K562 (cell line): ENCODE measurements around the gene MDC1. TPM values are rescaled to one million over a fixed set of nuclear protein-coding genes. Genes with fewer than 3 reads are reported as not detected.
A peak's percentile ranks its signal among the peaks of the same experiment; 100 is the strongest.

ENCODE experiments used
- ATF7 ChIP-seq: fragments of 450-650 bp; IDR thresholded peaks from 2 replicates; pipeline ENCODE4 v1.7.1; 2014; ENCODE audit warnings: mild to moderate bottlenecking, moderate library complexity
- NFIC ChIP-seq: fragments of 450-650 bp; IDR thresholded peaks from 2 replicates; pipeline ENCODE4 v1.6.1; 2017; ENCODE audit warnings: mild to moderate bottlenecking, inconsistent platforms
- SMAD3 ChIP-seq: fragments of 450-650 bp; formaldehyde crosslinking; conservative IDR thresholded peaks from 2 replicates; pipeline ENCODE4 v1.4.0; 2020; ENCODE audit warnings: mild to moderate bottlenecking
- polyA plus RNA-seq, 8 experiments: library from polyadenylated mRNA; depleted of rRNA in 4 of 8; stranded (reverse) in 5 of 8; unstranded in 3 of 8; fragments of >200 nt; fragmentation: Nextera tagmentation in 2 of 8; fragmentation: Illumina TruSeq in 1 of 8; extraction: Ambion mirVana in 2 of 8; extraction: Trizol in 1 of 8; gene quantifications; 2 replicates each; pipeline versions ENCODE4 v1.2.1 to v1.2.3, GENCODE V29; 2011 to 2014; ENCODE audit warnings: inconsistent platforms in 1 of 8, missing spikeins in 1 of 8
- total RNA-seq, 7 experiments: library from RNA; depleted of rRNA in 6 of 7; stranded (reverse); fragments of >200 nt in 6 of 7; fragmentation: Illumina TruSeq in 2 of 7; extraction: Trizol in 2 of 7; gene quantifications; 2 replicates each; pipeline versions ENCODE4 v1.2.1 to v1.2.3, GENCODE V29; 2011 to 2021; ENCODE audit warnings: low replicate concordance in 1 of 7
- TF ChIP-seq, protein P1 (sequence below), 3 experiments: IDR thresholded peaks in 2 of 3; conservative IDR thresholded peaks in 1 of 3; 2 replicates each; pipeline ENCODE4 v1.5.1; 2011 to 2012; ENCODE audit warnings: low read length in 3 of 3, mild to moderate bottlenecking in 3 of 3, control low read depth in 2 of 3, improper control_type of control experiment in 1 of 3, inconsistent platforms in 1 of 3, low read depth in 1 of 3, mixed read lengths in 1 of 3, moderate library complexity in 1 of 3; ENCODE audit not compliant: insufficient read depth in 2 of 3
- TF ChIP-seq, protein P2 (sequence below): fragments of 200-400 bp; formaldehyde crosslinking; IDR thresholded peaks from 2 replicates; pipeline ENCODE4 v1.6.1; 2017; ENCODE audit warnings: mild to moderate bottlenecking, low read depth, low read length, moderate library complexity

Gene MDC1
- total and polyA plus RNA-seq, 9 of the 15 experiments (the other 6 are each of a cell fraction or from before 2014, with no cell fraction given): 8.2 to 114 (median 20.0) TPM

DNA sequence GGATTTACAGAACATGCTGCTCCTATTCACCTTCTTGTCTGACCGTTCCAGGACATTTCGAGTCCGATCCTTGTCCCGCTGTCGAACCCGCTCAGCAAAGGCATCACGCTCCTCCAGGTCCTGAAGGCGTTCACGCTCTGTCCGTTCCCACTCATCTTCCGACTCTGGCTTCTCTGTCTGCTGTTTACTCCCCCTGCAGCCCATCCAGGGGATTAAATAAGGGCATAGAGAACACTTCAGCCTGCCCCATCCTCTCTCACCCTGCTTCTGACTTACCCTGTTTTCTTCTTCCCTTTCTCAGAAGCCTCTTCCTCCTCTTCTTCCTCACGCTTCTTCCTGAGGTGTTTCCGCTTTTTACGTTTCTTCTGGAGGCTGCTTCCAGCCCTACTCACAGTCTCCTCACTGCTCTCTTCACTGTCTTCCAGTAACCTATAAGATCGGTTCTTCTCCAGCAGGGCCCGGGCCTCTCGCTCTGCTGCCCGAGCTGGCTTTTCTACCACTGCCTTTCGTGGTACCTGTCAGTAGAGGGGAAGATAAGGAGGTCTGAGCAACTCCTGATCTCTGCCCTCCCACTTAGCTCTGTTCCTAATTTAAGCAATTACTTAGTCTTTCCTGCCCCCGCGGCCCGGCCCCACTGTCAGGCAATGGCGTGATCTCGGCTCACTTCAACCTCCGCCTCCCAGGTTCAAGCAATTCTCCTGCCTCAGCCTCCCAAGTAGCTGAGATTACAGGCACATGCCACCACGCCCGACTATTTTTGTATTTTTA is 46.1 kb downstream of the MDC1 start (continued):
- TF ChIP-seq, protein P1, sequence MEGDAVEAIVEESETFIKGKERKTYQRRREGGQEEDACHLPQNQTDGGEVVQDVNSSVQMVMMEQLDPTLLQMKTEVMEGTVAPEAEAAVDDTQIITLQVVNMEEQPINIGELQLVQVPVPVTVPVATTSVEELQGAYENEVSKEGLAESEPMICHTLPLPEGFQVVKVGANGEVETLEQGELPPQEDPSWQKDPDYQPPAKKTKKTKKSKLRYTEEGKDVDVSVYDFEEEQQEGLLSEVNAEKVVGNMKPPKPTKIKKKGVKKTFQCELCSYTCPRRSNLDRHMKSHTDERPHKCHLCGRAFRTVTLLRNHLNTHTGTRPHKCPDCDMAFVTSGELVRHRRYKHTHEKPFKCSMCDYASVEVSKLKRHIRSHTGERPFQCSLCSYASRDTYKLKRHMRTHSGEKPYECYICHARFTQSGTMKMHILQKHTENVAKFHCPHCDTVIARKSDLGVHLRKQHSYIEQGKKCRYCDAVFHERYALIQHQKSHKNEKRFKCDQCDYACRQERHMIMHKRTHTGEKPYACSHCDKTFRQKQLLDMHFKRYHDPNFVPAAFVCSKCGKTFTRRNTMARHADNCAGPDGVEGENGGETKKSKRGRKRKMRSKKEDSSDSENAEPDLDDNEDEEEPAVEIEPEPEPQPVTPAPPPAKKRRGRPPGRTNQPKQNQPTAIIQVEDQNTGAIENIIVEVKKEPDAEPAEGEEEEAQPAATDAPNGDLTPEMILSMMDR (IDR thresholded peaks at IDR 0.05 in 2 of 3, conservative IDR thresholded peaks at IDR 0.05 in 1 of 3; ENCODE audit: insufficient read depth in 2 of 3, low read depth in 1 of 3, low read length in 3 of 3): peak in 2 of 3 experiments; percentile 38 to 66; a peak in 4 of 6 replicates
- TF ChIP-seq SMAD3 (CRISPR knock-in tag): no peak
- TF ChIP-seq NFIC: 0 out of 2 replicates have a peak, but pooled peaks have one; percentile 7
- TF ChIP-seq ATF7: no peak
- TF ChIP-seq, protein P2, sequence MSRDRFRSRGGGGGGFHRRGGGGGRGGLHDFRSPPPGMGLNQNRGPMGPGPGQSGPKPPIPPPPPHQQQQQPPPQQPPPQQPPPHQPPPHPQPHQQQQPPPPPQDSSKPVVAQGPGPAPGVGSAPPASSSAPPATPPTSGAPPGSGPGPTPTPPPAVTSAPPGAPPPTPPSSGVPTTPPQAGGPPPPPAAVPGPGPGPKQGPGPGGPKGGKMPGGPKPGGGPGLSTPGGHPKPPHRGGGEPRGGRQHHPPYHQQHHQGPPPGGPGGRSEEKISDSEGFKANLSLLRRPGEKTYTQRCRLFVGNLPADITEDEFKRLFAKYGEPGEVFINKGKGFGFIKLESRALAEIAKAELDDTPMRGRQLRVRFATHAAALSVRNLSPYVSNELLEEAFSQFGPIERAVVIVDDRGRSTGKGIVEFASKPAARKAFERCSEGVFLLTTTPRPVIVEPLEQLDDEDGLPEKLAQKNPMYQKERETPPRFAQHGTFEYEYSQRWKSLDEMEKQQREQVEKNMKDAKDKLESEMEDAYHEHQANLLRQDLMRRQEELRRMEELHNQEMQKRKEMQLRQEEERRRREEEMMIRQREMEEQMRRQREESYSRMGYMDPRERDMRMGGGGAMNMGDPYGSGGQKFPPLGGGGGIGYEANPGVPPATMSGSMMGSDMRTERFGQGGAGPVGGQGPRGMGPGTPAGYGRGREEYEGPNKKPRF: no peak
